ENCODE results near the gene CUL4A.
"Not testable (repeated sequence)": the region's sequence is repeated elsewhere in the genome, so short reads cannot be mapped to it uniquely, and the experiment has no call there.

CUL4A gene

GRCh38 chr13:113299951-113300350, 90.5 kb downstream of the CUL4A start:
- no peak overlapping the region for H3K4me3 ChIP-seq (ENCODE audit: low read depth, low read length)
- TF ChIP-seq CTCF (IDR thresholded peaks at IDR 0.05; ENCODE audit: borderline replicate concordance, insufficient read depth, low read depth, low read length) = no peak

GRCh38 chr13:113302986-113303385, 93.6 kb downstream of the CUL4A start:
- no peak for TF ChIP-seq CTCF (IDR thresholded peaks at IDR 0.05; ENCODE audit: borderline replicate concordance, insufficient read depth, low read depth, low read length)

GRCh38 chr13:113304121-113304520, 94.7 kb downstream of the CUL4A start:
- no peak for TF ChIP-seq CTCF (IDR thresholded peaks at IDR 0.05; ENCODE audit: borderline replicate concordance, insufficient read depth, low read depth, low read length)

More at GRCh38 chr13:113302986-113303385, 93.6 kb downstream of the CUL4A start:
- H3K4me3 ChIP-seq (ENCODE audit: low read depth, low read length) = no peak overlapping the region

GRCh38 chr13:113305208-113305607, 95.8 kb downstream of the CUL4A start:
- no peak for TF ChIP-seq CTCF (IDR thresholded peaks at IDR 0.05; ENCODE audit: borderline replicate concordance, insufficient read depth, low read depth, low read length)
- no peak overlapping the region for H3K4me3 ChIP-seq (ENCODE audit: low read depth, low read length)

More at GRCh38 chr13:113304121-113304520, 94.7 kb downstream of the CUL4A start:
- no peak overlapping the region for H3K4me3 ChIP-seq (ENCODE audit: low read depth, low read length)

- TF ChIP-seq CTCF (IDR thresholded peaks at IDR 0.05; ENCODE audit: borderline replicate concordance, insufficient read depth, low read depth, low read length) = no peak
These were observed 98.1 kb downstream of the CUL4A start for GRCh38 chr13:113307491-113307890.

GRCh38 chr13:113309473-113309872, 100.1 kb downstream of the CUL4A start:
- TF ChIP-seq CTCF (IDR thresholded peaks at IDR 0.05; ENCODE audit: borderline replicate concordance, insufficient read depth, low read depth, low read length) = no peak
- H3K4me3 ChIP-seq (ENCODE audit: low read depth, low read length) = no peak overlapping the region

More at GRCh38 chr13:113307491-113307890, 98.1 kb downstream of the CUL4A start:
- H3K4me3 ChIP-seq (ENCODE audit: low read depth, low read length) = no peak overlapping the region

GRCh38 chr13:113314112-113314511, 104.7 kb downstream of the CUL4A start:
- not testable (repeated sequence) for H3K4me3 ChIP-seq (ENCODE audit: low read depth, low read length)

- not testable (repeated sequence) for H3K4me3 ChIP-seq (ENCODE audit: low read depth, low read length)
These were observed 105.6 kb downstream of the CUL4A start for GRCh38 chr13:113314895-113315470.

All from GM12875 (cell line).